AG04449 (cell line): ENCODE results near the gene LYPD6.
"Not testable (repeated sequence)": the region's sequence is repeated elsewhere in the genome, so short reads cannot be mapped to it uniquely, and the experiment has no call there.

Experiments used
- CTCF ChIA-PET: fragments of 350-600 bp; formaldehyde crosslinking; extraction: SDS; loops from one replicate; lab custom pipeline; 2021; ENCODE audit warnings: antibody characterized with exemption; lab: Yijun Ruan, JAX
- POLR2A ChIA-PET: fragments of 400-600, 350-600 bp; formaldehyde crosslinking; extraction: SDS; loops from one replicate; lab custom pipeline; 2020; ENCODE audit warnings: antibody characterized with exemption, inconsistent platforms; lab: Yijun Ruan, JAX
- DNase-seq: peaks from one replicate; pipeline ENCODE4 v3.0.0-alpha.2; 2010; ENCODE audit warnings: low read depth, low spot score
- H3K4me3 ChIP-seq: 2 replicates; pipeline ENCODE4 v1.5.1; 2011; ENCODE audit warnings: low read depth, mild to moderate bottlenecking, control low read depth, low read length
- TF ChIP-seq, protein P1 (sequence below): IDR thresholded peaks from one replicate; pipeline ENCODE4 v1.5.1; 2011; ENCODE audit warnings: mild to moderate bottlenecking, moderate library complexity, low read length, control low read depth, inconsistent platforms; ENCODE audit not compliant: insufficient read depth; ENCODE audit errors: missing control alignments

The LYPD6 gene

DNA sequence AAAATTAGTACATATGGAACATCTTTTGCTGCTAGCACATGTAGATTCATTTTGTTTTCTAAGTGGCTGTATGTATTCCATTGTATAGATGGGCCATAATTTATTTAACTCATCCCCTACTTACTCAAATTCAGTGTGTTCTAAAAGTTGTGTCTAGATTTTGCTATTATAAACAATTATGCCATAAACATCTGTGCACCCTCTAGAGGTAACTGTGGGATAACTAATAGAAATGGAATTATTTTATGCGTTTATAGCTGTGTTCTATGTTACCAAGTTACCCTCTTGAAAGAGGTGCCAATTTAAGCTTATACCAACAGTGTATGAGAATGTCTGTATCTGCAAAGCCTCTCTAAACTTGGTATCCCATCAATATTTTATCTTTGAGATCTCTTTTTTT is 156.8 kb downstream of the LYPD6 start:
- TF ChIP-seq, protein P1, sequence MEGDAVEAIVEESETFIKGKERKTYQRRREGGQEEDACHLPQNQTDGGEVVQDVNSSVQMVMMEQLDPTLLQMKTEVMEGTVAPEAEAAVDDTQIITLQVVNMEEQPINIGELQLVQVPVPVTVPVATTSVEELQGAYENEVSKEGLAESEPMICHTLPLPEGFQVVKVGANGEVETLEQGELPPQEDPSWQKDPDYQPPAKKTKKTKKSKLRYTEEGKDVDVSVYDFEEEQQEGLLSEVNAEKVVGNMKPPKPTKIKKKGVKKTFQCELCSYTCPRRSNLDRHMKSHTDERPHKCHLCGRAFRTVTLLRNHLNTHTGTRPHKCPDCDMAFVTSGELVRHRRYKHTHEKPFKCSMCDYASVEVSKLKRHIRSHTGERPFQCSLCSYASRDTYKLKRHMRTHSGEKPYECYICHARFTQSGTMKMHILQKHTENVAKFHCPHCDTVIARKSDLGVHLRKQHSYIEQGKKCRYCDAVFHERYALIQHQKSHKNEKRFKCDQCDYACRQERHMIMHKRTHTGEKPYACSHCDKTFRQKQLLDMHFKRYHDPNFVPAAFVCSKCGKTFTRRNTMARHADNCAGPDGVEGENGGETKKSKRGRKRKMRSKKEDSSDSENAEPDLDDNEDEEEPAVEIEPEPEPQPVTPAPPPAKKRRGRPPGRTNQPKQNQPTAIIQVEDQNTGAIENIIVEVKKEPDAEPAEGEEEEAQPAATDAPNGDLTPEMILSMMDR: peak; percentile 3
- CTCF ChIA-PET: interaction anchor here (1.4 kb wide), 1 partner anchor 470 kb away, joined by 8 read pairs; no protein-coding TSS in a partner anchor
- DNase-seq: no peak
- POLR2A ChIA-PET: no interaction called here
- no peak overlapping the region for H3K4me3 ChIP-seq

DNA sequence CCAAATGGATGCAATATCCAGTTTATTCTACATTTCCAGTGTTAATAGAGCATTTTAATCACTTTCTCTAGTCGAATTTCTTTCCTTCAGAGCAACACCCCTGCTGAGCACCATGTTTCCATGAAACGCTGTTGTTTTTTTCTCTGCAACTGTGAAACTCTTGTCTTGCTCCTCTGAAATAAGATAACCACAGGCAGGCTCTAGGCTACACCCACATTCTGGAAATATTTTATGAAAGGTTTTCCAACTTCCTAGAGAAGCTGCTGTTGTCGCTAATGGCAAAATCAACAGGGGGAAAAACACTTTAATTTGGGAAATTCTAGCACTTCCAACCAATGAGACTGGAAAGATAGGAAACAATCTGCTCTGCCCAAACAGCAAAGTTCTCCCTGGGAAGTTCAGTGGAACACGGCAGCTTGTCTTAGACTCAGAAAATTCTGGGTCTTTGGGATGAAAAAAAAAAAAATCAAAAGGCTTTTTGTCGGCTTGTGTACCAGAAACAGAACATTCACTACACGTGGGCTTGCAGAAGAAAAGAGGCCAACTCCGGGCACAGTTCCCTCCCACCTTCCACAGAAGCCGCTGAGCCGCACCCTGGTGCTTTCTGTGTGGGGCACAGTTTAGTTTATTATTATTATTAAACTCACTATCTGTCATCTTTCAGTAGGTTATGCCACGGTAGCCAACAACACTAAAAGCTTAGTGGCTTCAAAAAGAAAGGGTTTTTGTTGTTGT is 158.5 kb downstream of the LYPD6 start:
- POLR2A ChIA-PET: no interaction called here
- CTCF ChIA-PET: interaction anchor here (1.1 to 1.6 kb wide), 3 partner anchors 8 to 469 kb away, joined by 3 to 4 read pairs (median 3); no protein-coding TSS in a partner anchor
- TF ChIP-seq, protein P1: no peak
- DNase-seq: no peak
- H3K4me3 ChIP-seq: no peak overlapping the region

DNA sequence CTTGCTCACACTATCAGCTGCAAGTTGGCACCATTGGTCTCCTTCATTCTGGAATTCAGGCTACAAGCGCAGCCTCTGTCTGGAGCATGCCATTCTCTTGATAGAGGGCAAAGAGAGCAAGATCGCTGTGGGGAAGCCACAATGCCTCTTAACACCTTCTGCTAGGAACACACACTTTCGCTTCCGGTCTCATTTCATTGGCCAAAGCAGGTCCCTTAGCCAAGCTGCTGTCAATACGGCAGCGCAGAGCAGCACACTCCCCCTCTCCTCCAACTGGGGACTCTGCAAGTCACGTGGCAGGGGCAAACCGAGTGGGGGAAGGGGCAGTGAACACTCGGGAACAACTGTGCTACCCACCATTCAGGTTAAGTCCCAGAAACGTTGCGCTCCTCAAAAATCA is 159.1 kb downstream of the LYPD6 start:
- TF ChIP-seq, protein P1: no peak
- H3K4me3 ChIP-seq: no peak overlapping the region
- ChIA-PET CTCF (interaction anchor here (1.1 to 1.6 kb wide), 4 partner anchors 9 to 472 kb away, joined by 3 to 17 read pairs (median 4); no protein-coding TSS in a partner anchor), POLR2A (interaction anchor here (1.1 kb wide), 1 partner anchor 18 kb away, joined by 3 read pairs; no protein-coding TSS in a partner anchor)
- DNase-seq: no peak

DNA sequence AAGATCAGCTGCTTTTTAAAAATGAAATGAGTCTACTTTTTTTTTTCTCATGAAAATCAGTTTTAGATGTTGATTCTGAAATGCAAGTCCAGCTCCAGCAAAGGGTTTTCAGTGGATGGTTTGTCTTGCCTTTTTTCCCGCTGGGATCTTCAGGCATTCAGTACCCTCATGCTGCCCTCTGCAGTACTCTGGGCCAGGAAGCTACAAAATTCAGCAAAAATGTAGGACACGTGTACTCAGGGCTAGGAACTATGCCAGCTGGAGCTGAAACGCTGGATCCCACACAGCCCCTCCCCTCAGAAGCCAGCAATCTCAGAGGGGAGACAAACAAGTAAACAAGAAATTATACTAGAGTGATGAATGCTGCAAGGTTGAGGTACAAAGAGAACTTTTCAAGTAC is 159.9 kb downstream of the LYPD6 start:
- no peak overlapping the region for H3K4me3 ChIP-seq
- TF ChIP-seq, protein P1: peak; percentile 38
- ChIA-PET CTCF (interaction anchor here (0.9 to 1.6 kb wide), 5 partner anchors 10 to 473 kb away, joined by 3 to 17 read pairs (median 3); partner anchors contain the start of gene LYPD6), POLR2A (interaction anchor here (1.1 kb wide), 1 partner anchor 17 kb away, joined by 3 read pairs; no protein-coding TSS in a partner anchor)
- no peak for DNase-seq

DNA sequence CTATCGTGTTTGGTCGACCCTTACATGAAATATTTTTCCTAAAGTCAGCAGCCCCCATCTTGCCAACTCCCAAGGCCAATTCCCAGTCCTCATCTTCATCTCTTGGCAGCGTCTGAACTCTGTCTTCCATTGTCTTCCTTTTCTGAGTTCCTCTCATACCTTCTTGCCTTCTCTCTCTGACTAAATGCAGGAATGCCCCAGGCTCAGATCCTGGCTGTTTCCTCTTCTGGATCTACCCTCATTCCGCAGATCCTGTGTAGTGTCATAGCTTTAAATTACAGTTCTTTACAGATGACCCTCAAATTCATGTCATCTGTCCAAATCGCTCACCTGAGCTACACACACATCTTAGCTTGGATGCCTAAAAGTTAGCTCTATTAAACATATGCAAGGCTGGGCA is 162.5 kb downstream of the LYPD6 start:
- CTCF ChIA-PET: no interaction called here
- POLR2A ChIA-PET: no interaction called here
- TF ChIP-seq, protein P1: no peak
- no peak for DNase-seq
- H3K4me3 ChIP-seq: no peak overlapping the region

DNA sequence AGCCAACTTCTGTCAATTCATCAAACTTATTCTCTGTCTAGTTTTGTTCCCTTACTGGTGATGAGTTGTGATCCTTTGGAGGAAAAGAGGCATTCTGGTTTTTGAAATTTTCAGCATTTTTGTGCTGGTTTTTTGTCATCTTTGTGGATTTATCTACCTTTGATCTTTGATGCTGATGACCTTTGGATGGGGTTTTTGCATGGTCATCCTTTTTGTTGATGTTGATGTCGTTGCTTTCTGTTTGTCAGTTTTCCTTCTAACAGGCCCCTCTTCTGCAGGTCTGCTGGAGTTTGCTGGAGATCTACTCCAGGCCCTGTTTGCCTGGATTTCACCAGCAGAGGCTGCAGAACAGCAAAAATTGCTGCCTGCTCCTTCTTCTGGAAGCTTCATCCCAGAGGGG is 168.8 kb downstream of the LYPD6 start:
- DNase-seq, CTCF ChIA-PET, POLR2A ChIA-PET, H3K4me3 ChIP-seq: not testable (repeated sequence)

DNA sequence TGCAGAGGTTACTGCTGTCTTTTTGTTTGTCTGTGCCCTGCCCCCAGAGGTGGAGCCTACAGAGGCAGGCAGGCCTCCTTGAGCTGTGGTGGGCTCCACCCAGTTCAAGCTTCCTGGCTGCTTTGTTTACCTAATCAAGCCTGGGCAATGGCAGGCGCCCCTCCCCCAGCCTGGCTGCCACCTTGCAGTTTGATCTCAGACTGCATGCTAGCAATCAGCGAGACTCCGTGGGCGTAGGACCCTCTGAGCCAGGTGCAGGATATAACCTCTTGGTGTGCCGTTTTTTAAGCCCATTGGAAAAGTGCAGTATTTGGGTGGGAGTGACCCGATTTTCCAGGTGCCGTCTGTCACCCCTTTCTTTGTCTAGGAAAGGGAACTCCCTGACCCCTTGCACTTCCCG is 176.4 kb downstream of the LYPD6 start:
- CTCF ChIA-PET, DNase-seq, POLR2A ChIA-PET, H3K4me3 ChIP-seq: not testable (repeated sequence)
